Endothelial cell of hepatic sinusoid (primary cell): ENCODE results near the gene SLFN13.
"Not testable (repeated sequence)": the region's sequence is repeated elsewhere in the genome, so short reads cannot be mapped to it uniquely, and the experiment has no call there.

Experiments
- in situ Hi-C: cut with HindIII; loops from 2 replicates; pipeline ENCODE4 v1.10.0; 2017; ENCODE audit warnings: low sequenced_read_pairs

Gene SLFN13

DNA sequence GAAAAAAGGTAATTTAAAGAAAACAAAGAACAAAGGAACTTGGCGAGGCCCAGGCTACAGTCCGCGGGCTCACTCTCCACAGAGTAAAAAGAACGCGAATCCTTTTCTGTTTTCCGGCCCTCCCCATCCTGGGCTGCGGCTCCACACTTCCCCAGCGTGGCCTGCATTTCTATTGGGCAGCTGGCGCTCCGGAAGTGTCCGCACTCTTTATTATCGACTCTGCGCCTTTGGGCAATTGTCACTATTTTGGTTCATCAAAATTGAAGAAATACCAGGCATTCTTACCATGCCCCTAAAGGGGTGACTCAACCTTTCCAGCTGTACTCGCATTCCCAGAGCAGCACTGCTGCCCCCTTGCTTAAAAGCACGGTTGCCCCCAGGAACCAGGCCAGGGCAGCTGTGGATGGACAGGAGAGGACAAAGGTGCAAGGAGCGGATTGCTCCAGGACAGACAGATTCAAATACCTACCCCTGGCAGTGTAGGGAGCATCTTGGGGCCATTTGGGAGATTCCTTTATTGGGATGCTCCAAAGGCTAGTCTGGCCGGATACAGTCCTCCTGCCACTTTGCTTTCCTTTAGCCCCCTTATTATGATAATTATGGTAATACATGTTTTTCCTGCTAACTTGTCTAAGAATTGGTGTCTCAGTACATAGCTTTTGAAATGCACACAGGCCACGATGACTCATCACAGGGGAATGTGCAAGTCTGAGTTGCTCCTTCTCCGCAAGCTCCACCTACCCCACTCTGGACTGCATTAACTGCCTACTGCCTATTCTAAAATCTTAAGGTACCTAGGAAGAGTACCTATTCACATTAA is 15.3 kb downstream of the SLFN13 start:
- in situ Hi-C loops, result no loop called here

DNA sequence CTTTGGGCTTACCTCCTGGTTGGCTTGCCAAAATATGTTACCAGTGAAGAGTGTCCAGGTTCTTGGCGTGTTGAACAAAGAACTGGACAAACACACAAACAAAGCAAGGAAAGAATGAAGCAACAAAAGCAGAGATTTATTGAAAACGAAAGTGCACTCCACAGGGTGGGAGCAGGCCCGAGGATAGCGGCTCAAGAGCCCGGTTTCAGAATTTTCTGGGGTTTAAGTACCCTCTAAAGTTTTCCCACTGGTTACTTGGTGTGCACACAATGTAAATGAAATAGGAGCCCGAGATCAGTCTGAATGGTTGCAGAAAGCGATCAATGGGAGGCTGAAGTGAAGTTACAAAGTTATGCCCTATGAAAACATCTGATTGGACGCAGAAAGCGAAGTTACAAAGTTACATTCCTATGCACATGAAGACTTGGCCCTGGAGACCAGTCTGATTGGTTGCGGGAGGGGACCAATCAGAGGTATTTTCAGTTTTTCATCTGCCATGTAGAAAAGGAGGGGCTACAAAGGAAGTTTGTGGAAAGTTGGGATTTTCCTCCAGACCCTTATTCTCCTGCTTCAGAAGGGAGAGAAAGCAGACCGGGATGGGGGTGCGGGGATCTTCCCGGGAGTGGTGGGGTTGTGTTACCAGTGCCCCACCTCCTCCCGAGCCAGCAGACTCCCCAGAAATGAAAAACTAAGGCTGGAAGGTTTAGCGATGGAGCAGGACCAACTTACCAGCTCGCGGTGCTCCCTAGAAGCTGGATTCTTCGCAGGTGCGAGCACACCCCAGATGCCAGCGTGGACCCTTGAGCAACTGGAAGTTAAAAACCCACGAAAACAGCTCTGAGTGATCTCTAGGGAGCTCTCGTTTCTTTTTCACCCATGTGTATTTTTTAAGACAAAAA is 16.1 kb downstream of the SLFN13 start, which contains the start of gene SLFN12:
Gene SLFN12, minus strand, starts transcription at position 325 of the 899 bp plus-strand sequence. CDS start 9,472 bp downstream, outside the sequence.
- in situ Hi-C loops, result no loop called here

DNA sequence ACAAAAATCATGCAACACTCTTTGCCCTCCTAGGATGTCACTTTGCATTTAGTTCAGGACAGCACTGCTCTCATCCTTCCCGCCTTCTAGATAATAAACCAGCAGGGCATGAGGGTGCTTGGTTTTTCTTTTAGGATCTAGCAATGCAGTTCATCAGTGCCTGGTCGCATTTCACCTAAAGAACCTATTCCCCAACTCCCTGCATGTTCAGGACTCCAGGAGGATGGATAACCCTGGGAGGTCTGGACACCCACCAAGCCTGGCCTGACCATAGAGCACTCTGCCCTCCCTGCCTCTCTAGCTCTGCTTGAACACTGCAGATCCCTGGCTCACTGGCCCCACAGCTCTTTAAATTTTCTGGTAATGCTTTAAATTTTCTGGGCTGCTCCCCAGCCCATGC is 18.9 kb downstream of the SLFN13 start:
- in situ Hi-C loops, result no loop called here

DNA sequence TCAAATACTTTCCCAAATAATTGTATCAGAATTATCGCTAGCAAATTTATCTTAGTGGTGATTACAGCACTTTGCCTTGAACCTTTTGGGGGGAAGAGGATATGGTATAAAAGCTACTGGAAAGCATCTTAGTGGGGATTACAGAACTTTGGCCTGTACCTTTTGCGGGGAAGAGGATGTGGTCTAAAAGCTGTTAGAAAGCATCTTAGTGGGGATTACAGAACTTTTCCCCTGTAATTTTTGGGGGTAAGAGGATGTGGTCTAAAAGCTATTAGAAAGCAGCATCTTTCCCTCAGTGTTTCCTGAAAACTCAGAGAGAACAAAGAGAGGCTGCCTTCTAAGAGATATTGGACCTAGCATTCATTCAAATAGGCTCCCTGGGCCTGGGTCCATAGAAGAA is 20.3 kb downstream of the SLFN13 start:
- in situ Hi-C loops, result no loop called here

DNA sequence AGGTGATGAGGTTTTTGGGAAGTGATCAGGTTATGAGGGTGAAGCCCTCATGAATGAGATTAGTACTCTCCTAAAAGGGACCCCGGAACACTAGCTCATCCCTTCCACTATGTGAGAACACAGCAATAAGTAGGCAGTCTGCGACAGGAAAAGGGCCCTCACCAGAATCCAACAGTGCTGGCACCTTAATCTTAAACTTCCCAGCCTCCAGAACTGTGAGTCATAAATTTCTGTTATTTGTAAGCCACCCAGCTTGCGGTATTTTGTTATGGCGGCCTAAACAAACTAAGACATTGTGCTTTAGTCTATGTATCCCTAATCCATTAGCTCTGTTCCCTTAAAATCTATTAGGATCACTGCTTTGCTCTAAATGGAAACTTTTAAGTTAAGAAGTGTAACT is 24.8 kb downstream of the SLFN13 start:
- in situ Hi-C loops, result no loop called here

DNA sequence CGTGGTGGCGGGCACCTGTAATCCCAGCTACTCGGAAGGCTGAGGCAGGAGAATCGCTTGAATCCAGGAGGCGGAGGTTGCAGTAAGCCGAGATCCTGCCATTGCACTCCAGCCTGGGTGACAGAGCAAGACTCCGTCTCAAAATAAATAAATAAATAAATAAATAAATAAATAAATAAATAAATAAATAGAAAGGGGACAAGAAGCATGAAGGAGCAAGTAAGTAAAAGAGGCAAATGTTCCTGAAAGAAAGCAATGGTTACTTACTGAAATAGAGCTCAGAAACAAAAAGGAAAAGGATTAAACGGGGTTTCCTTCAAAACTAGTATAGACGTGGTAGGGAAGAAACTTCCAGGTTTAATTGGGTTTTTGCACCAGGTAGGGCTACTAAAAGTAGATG is 27.5 kb downstream of the SLFN13 start:
- in situ Hi-C loops, result not testable (repeated sequence)

DNA sequence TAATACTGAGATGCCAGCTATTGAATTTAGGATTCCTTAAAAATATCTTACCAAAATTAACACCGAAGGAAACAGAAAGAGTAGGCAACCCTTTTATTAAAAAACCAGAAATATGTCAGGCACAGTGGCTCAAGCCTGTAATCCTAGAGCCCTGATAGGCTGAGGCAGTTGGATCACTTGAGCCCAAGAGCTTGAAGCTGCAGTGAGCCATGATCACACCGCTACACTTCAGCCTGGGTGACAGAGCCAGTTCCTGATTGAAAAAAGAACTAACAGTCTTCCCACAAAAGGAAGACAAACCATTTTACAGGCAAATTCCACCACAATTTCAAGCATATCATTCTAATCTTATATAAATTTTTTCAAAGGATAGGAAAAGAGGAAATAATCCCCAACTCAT is 31.9 kb downstream of the SLFN13 start:
- in situ Hi-C loops, result no loop called here

DNA sequence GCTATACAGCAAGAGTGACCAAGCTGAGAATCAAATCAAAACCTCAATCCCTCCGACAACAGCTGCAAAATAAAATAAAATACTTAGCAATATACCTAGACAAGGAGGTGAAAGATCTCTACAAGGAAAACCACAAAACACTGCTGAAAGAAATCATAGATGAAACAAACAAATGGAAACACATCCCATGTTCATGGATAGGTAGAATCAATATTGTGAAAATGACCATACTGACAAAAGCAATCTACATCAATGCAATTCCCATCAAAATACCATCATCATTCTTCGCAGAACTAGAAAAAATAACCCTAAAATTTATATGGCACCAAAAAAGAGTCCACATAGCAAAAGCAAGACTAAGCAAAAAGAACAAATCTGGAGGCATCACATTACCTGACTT is 33.9 kb downstream of the SLFN13 start:
- in situ Hi-C loops, result not testable (repeated sequence)

DNA sequence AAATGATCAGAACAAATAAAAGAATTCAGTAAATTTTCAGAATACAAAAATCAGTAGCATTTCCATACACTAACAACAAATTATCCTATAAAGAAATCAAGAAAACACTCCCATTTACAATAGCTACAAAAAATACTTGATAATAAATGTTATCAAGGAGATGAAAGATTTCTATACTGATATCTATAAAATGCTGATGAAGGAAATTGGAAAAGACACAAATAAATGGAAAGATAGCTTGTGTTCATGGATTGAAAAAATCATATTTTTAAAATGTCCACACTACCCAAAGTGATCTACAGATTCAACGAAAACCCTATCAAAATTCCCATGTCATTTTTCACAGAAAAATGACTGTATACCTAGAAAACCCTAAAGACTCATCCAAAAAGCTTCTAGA is 34.3 kb downstream of the SLFN13 start:
- in situ Hi-C loops, result no loop called here

DNA sequence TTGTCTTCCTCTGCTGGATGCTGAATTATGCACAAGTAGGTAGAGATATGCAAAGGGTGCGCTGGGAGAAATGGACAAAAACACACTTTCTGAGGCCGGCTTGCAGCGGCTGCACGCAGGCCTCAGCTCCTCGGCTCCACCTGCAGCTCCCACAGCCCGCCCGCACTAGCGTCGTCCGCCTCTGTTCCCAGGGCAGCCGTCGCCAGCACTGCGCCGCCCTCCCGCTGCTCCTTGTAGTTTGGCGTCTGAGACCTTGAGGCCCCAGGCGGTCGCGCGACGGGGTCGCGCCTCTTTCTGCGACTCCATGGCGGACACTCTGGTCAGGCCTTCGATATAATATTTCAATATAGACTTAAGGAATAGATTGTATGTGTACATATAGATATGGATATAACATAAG is 41.0 kb downstream of the SLFN13 start:
- in situ Hi-C loops, result no loop called here

DNA sequence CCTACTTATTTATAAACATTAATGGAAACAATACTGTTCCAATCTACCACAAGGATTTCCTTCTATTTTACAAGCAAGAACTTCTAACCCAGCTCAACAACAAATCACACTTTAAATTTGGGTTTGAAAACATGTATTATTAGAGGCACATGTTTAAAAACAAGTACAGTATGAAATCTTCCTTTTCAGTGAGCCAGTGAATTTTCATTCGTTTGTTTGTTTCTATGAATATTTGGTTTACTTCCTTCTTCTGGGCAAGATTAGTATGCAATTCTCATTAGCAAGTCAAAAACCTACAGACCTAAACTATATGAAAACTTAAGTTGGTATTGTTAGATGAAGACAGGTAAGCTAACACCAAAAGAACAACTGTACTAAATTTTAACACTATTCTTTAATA is 42.0 kb downstream of the SLFN13 start:
- in situ Hi-C loops, result no loop called here

DNA sequence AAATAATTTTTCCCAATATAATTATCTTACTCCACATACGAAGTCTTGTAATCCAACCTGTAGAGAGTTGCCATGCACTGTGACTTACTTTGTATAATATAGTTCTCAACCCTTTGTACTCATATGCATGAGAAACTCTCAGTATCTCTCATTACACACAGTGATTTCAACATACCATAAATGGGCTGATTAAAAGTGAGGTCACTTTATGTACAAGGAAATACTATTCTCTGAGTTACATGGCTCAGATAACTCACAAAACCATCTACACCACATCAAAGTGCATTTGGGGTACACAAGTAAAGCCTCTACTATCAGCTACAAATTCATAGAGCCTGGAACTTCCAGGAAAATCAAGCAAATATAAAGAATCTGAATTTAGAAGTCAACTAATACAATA is 44.2 kb downstream of the SLFN13 start:
- in situ Hi-C loops, result no loop called here

DNA sequence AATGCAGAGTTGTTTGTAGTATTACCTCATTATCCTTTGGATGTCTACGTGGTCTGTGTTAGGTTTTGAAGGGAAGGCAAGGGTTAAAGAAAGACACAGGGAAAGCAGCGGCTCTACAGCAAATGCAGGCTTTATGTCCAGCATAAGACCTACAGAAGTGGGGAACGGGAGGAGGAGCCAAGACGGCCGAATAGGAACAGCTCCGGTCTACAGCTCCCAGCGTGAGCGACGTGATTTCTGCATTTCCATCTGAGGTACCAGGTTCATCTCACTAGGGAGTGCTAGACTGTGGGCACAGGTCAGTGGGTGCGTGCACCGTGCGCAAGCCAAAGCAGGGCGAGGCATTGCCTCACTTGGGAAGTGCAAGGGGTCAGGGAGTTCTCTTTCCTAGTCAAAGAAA is 54.8 kb downstream of the SLFN13 start:
- in situ Hi-C loops, result not testable (repeated sequence)

DNA sequence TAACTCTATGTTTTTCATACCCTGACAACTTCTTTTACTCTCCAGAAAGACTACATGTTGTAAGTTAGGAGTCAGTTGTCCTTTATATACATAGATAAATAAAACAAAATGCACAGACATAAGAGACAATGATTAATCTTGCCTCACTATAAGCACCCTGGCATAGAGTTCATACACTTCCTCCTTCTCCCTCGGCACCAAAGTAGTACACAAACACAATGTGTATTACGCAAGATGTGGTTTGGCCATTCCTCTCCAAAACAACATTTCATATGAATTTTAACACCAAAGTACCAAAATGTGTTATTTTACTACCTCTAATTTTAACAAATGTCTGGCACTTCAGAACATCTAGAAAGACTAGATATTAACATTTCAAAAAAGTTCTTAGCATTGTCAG is 57.9 kb downstream of the SLFN13 start:
- in situ Hi-C loops, result no loop called here

DNA sequence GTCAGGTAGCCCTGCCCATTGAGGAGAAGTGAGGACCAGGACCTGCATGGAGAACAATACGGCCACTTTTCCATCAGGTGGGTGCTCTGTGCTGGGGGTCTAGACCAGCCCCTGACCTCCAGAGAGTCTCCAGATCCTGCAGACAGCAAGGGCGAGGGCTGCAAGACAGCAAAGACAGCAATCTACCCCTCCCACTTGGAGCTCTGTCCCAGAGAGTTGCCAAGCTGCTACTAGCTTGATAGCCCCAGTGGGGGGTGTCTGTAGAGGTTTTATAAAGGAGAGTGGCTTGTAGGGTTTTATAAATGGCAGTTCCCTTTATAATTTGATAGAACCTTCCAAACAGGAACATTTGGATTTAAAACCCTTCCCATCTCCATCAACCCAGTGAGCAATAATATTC is 58.4 kb downstream of the SLFN13 start:
- in situ Hi-C loops, result no loop called here

DNA sequence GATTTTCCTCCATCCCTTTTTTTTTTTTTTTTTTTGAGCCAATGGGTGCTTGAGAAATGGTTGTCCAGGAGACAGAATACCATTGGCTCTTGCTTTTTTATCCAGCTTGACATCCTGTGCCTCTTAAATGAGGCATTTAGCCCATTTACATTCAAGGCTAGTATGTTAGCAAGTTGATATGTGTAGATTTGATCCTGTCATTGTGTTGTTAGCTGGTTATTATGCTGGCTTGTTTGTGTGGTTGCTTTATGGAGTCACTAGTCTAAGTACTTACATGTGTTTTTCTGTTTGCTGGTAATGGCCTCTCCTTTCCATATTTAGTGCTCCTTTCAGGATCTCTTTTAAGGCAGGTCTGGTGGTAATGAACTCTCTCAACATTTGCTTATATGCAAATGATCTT is 61.1 kb downstream of the SLFN13 start:
- in situ Hi-C loops, result no loop called here
